Nephron (organoid): ENCODE data around the gene SORBS1.

ENCODE experiments used
- H3K27ac Mint-ChIP-seq, 3 experiments: 2 replicates each; pipeline ENCODE4 v1.8.0; 2020; ENCODE audit warnings: mixed read lengths in 3 of 3, mild to moderate bottlenecking in 2 of 3, moderate library complexity in 1 of 3
- H3K27me3 Mint-ChIP-seq: 2 replicates; pipeline ENCODE4 v1.8.0; 2021; ENCODE audit warnings: low read depth, mild to moderate bottlenecking, moderate library complexity, mixed read lengths
- H3K36me3 Mint-ChIP-seq: 2 replicates; pipeline ENCODE4 v1.8.0; 2020; ENCODE audit warnings: low read depth, mixed read lengths
- H3K4me1 Mint-ChIP-seq: 2 replicates; pipeline ENCODE4 v1.8.0; 2020; ENCODE audit warnings: mixed read lengths
- H3K4me3 Mint-ChIP-seq, 3 experiments: 2 replicates each; pipeline ENCODE4 v1.8.0; 2020; ENCODE audit warnings: mild to moderate bottlenecking in 3 of 3, mixed read lengths in 3 of 3, moderate library complexity in 2 of 3
- H3K9me3 Mint-ChIP-seq: 2 replicates; pipeline ENCODE4 v1.8.0; 2020; ENCODE audit warnings: mixed read lengths
- TF ChIP-seq, protein P1 (sequence below), 3 experiments: fragments of 200-600 bp; sonication (generic); IDR thresholded peaks; one replicate each; pipeline ENCODE4 v1.5.0; 2021; ENCODE audit warnings: antibody characterized with exemption in 3 of 3; ENCODE audit not compliant: unreplicated experiment in 3 of 3

The SORBS1 gene

DNA sequence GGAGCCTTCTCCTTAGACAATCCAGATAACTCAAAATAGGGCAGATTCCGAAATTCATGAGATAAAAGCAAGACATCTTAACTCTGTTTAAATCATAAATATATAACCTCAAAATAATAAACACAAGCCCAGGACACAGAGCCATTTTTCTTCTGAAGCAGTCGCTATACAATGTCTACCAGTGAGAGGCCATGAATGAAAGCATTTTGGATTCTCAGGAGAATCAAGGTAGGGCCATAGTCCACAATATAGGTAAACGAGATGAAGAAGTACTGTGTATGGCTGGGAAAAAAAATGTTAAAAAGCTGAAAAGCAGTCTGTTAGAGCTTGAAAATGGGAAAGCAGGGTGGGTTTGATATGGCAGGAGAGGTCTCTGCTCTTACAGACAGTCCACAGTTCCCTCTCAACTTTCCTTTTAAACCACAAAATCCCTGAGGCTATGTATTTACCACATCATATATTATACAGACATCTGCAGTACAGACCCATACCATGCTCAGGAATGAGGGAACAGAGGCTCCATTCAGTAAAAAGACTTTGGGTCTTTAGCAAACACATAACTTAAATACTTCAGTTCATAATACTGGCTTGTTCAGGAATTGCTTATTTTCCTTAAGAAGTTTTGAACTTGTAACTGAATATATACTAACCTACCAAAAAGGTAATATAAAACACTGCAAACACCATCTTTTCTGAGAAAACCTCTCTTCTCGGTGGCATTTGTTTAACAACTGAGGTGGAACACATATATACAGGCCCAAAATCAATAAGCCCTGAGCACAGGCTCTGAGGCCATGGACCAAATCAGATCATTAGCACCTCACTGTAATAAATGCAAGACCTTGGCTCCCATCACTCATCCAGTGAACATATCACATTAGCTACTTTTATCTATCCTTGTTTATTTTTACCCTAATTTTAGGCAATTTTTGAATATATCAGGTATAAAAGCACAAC, 109.3 kb downstream of the SORBS1 start:
- Mint-ChIP-seq H3K4me1 (peaks cover 42% of the 10 kb centered on the region), H3K27me3 (no peaks in the 10 kb centered on the region), H3K9me3 (no peaks in the 10 kb centered on the region), H3K4me3 (no peak overlapping the region), H3K36me3 (no peaks in the 10 kb centered on the region), H3K27ac (peak overlapping the region; percentile 29 to 83 (median 70))
- TF ChIP-seq, protein P1, sequence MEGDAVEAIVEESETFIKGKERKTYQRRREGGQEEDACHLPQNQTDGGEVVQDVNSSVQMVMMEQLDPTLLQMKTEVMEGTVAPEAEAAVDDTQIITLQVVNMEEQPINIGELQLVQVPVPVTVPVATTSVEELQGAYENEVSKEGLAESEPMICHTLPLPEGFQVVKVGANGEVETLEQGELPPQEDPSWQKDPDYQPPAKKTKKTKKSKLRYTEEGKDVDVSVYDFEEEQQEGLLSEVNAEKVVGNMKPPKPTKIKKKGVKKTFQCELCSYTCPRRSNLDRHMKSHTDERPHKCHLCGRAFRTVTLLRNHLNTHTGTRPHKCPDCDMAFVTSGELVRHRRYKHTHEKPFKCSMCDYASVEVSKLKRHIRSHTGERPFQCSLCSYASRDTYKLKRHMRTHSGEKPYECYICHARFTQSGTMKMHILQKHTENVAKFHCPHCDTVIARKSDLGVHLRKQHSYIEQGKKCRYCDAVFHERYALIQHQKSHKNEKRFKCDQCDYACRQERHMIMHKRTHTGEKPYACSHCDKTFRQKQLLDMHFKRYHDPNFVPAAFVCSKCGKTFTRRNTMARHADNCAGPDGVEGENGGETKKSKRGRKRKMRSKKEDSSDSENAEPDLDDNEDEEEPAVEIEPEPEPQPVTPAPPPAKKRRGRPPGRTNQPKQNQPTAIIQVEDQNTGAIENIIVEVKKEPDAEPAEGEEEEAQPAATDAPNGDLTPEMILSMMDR (IDR thresholded peaks at IDR 0.05; ENCODE audit: unreplicated experiment in 3 of 3) = no peak

DNA sequence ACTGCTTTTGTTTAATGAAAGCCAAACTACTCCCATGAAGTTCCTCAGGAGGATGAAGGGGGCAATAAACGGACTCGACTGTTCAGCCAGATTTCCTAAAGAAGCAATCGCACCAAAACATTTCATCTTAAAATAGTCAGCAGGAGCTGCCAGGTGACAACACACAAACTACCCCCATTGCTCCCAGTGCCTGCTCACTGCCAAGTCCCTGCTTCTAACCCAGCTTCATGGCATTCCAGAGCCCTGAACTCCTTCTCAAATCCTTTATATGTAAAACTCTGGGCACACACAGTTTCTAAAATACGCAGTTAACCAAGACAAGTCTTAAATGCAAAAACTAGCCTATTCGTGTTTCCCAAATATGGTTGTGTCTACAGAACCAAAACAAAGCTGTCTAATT, 110.0 kb downstream of the SORBS1 start:
- Mint-ChIP-seq H3K4me3 (no peak overlapping the region), H3K9me3 (no peaks in the 10 kb centered on the region), H3K36me3 (no peaks in the 10 kb centered on the region), H3K4me1 (peaks cover 40% of the 10 kb centered on the region), H3K27me3 (no peaks in the 10 kb centered on the region), H3K27ac (peak overlapping the region; percentile 29 to 83 (median 70))
- TF ChIP-seq, protein P1 (IDR thresholded peaks at IDR 0.05; ENCODE audit: unreplicated experiment in 3 of 3) = no peak

DNA sequence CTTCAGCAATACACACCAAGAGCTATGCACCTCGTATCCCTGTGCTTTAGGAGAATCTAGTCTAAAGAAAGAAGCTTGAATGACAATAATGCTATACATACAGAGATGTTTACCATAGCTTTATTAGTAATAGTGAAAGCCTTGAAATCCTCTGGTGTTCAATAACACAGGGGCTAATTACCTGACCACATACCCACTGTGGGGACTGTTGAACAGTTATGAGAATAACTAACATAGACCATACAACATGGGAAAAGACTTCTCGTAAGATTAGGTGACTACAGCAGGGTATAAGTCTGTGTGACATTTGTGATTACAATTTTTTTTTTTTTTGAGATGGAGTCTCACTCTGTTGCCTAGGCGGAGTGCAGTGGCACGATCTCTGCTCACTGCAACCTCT, 111.0 kb downstream of the SORBS1 start:
- H3K4me1 Mint-ChIP-seq = peaks cover 46% of the 10 kb centered on the region
- H3K9me3 Mint-ChIP-seq = no peaks in the 10 kb centered on the region
- peak overlapping the region in 1 of 3 experiments; percentile 21 for H3K27ac Mint-ChIP-seq
- no peaks in the 10 kb centered on the region for H3K36me3 Mint-ChIP-seq
- TF ChIP-seq, protein P1 (IDR thresholded peaks at IDR 0.05; ENCODE audit: unreplicated experiment in 3 of 3) = no peak
- no peaks in the 10 kb centered on the region for H3K27me3 Mint-ChIP-seq
- no peak overlapping the region for H3K4me3 Mint-ChIP-seq

DNA sequence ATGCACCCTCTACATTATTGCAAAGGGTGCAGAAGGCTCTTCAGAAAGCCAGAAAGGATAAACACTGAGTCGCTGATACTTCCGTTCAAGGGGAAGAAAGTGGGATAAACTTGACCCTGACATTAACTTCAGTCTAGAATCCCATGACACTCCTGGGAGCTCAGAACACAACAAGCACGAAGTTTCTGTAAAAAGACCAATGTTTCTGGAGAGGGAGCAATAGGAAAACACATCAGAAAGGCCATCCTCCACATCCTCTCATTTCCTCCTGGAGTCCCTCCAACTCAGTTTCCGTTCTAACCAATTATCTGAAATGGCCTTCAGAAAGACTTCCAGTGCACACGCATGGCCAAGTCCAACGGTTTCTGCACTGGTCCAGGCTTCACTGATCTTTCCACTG, 113.5 kb downstream of the SORBS1 start:
- H3K4me3 Mint-ChIP-seq = peak overlapping the region in 2 of 3 experiments; percentile 23 to 26
- TF ChIP-seq, protein P1 (IDR thresholded peaks at IDR 0.05; ENCODE audit: unreplicated experiment in 3 of 3) = no peak
- H3K27ac Mint-ChIP-seq = peak overlapping the region; percentile 96 to 100 (median 97)
- H3K36me3 Mint-ChIP-seq = no peaks in the 10 kb centered on the region
- no peaks in the 10 kb centered on the region for H3K27me3 Mint-ChIP-seq
- peaks cover 59% of the 10 kb centered on the region for H3K4me1 Mint-ChIP-seq
- no peaks in the 10 kb centered on the region for H3K9me3 Mint-ChIP-seq

DNA sequence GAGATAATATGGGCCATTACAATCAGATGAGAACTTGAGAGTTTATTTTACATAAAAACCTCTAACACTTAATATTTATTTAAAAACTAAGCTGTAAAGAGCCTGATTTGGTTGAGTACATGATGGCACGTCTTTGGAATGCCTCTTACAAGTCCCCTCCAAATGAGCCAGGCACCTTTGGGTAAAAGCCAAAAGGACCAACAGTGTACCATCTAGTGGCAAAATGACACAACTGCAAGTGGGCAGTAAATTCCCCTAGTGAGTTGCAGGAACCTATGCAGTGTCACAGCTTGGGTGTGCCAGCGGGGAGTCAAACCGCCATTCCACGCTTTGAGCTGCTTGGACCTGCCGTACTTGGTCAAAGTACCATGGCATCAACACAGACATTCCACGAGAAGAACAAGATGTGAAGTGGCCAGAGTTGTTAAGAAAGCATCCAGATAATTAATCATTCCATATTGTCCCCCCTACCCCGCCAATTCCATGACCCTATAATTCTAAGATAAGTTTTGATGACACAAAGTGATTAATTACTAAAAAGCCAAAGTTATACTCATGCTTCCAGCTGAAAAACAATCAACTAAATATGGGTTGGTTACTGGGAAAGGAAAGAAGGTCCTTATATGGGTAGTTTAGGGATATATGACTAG, 115.2 kb downstream of the SORBS1 start:
- TF ChIP-seq, protein P1 (IDR thresholded peaks at IDR 0.05; ENCODE audit: unreplicated experiment in 3 of 3) = peak; percentile 72 to 76 (median 74)
- H3K27ac Mint-ChIP-seq = peak overlapping the region; percentile 20 to 86 (median 62)
- H3K9me3 Mint-ChIP-seq = no peaks in the 10 kb centered on the region
- peaks cover 50% of the 10 kb centered on the region for H3K4me1 Mint-ChIP-seq
- no peak overlapping the region for H3K4me3 Mint-ChIP-seq
- no peaks in the 10 kb centered on the region for H3K36me3 Mint-ChIP-seq
- no peaks in the 10 kb centered on the region for H3K27me3 Mint-ChIP-seq
